Measurements from ENCODE around the gene RLN3.

RLN3 gene

GRCh38 chr19:13984186-13984585 lies 43.8 kb upstream of the RLN3 start:
- ChIA-PET CTCF (no interaction called here), POLR2A (no interaction called here)
- TF ChIP-seq SP1 (IDR thresholded peaks at IDR 0.05) (no peak), LEF1 (IDR thresholded peaks at IDR 0.05; ENCODE audit: borderline replicate concordance) (no peak), SUZ12 (IDR thresholded peaks at IDR 0.05) (no peak), ARNT (IDR thresholded peaks at IDR 0.05) (no peak), ZNF384 (IDR thresholded peaks at IDR 0.05) (no peak), FOXK2 (IDR thresholded peaks at IDR 0.05) (no peak), PKNOX1 (IDR thresholded peaks at IDR 0.05) (no peak), TARDBP (IDR thresholded peaks at IDR 0.05) (no peak), BHLHE40 (IDR thresholded peaks at IDR 0.05; ENCODE audit: borderline replicate concordance) (no peak), FOXM1 (IDR thresholded peaks at IDR 0.05; ENCODE audit: borderline replicate concordance) (no peak), HDGF (IDR thresholded peaks at IDR 0.05; ENCODE audit: borderline replicate concordance) (no peak), ELF4 (IDR thresholded peaks at IDR 0.05) (no peak), FOXA1 (IDR thresholded peaks at IDR 0.05) (no peak), NFRKB (IDR thresholded peaks at IDR 0.05) (no peak), L3MBTL2 (conservative IDR thresholded peaks at IDR 0.05) (no peak), CTBP1 (IDR thresholded peaks at IDR 0.05; ENCODE audit: borderline replicate concordance) (no peak)
- no peak for DNase-seq (ENCODE audit: extremely low spot score)

- POLR2A ChIA-PET, result no interaction called here
- DNase-seq (ENCODE audit: extremely low spot score), result no peak
- no peak for TF ChIP-seq PKNOX1 (IDR thresholded peaks at IDR 0.05)
- TF ChIP-seq ARNT (IDR thresholded peaks at IDR 0.05), result no peak
- no peak for TF ChIP-seq FOXM1 (IDR thresholded peaks at IDR 0.05; ENCODE audit: borderline replicate concordance)
- TF ChIP-seq FOXA1 (IDR thresholded peaks at IDR 0.05), result no peak
- no peak for TF ChIP-seq LEF1 (IDR thresholded peaks at IDR 0.05; ENCODE audit: borderline replicate concordance)
- TF ChIP-seq TARDBP (IDR thresholded peaks at IDR 0.05), result no peak
- TF ChIP-seq NFRKB (IDR thresholded peaks at IDR 0.05), result no peak
- TF ChIP-seq CTBP1 (IDR thresholded peaks at IDR 0.05; ENCODE audit: borderline replicate concordance), result no peak
- TF ChIP-seq HDGF (IDR thresholded peaks at IDR 0.05; ENCODE audit: borderline replicate concordance), result no peak
- no peak for TF ChIP-seq L3MBTL2 (conservative IDR thresholded peaks at IDR 0.05)
- no peak for TF ChIP-seq ZNF384 (IDR thresholded peaks at IDR 0.05)
- TF ChIP-seq ELF4 (IDR thresholded peaks at IDR 0.05), result no peak
- CTCF ChIA-PET, result interaction anchor here (0.6 kb wide), 1 partner anchor 87 kb away, joined by 5 read pairs; no protein-coding TSS in a partner anchor
Measured at GRCh38 chr19:13984875-13985741, 42.8 kb upstream of the RLN3 start.

- TF ChIP-seq ELF4 (IDR thresholded peaks at IDR 0.05), result no peak
- TF ChIP-seq TARDBP (IDR thresholded peaks at IDR 0.05), result no peak
- TF ChIP-seq LEF1 (IDR thresholded peaks at IDR 0.05; ENCODE audit: borderline replicate concordance), result no peak
- no peak for TF ChIP-seq PKNOX1 (IDR thresholded peaks at IDR 0.05)
- TF ChIP-seq BHLHE40 (IDR thresholded peaks at IDR 0.05; ENCODE audit: borderline replicate concordance), result no peak
- no peak for TF ChIP-seq SUZ12 (IDR thresholded peaks at IDR 0.05)
- TF ChIP-seq L3MBTL2 (conservative IDR thresholded peaks at IDR 0.05), result no peak
- no peak for TF ChIP-seq SP1 (IDR thresholded peaks at IDR 0.05)
- TF ChIP-seq FOXM1 (IDR thresholded peaks at IDR 0.05; ENCODE audit: borderline replicate concordance), result no peak
- no peak for TF ChIP-seq NFRKB (IDR thresholded peaks at IDR 0.05)
- TF ChIP-seq FOXK2 (IDR thresholded peaks at IDR 0.05), result no peak
- TF ChIP-seq CTBP1 (IDR thresholded peaks at IDR 0.05; ENCODE audit: borderline replicate concordance), result no peak
- TF ChIP-seq HDGF (IDR thresholded peaks at IDR 0.05; ENCODE audit: borderline replicate concordance), result no peak
- TF ChIP-seq FOXA1 (IDR thresholded peaks at IDR 0.05), result no peak
- no peak for TF ChIP-seq ARNT (IDR thresholded peaks at IDR 0.05)
- TF ChIP-seq ZNF384 (IDR thresholded peaks at IDR 0.05), result no peak
- no peak for DNase-seq (ENCODE audit: extremely low spot score)
- ChIA-PET CTCF (no interaction called here), POLR2A (no interaction called here)
Measured at GRCh38 chr19:13985771-13986347, 42.1 kb upstream of the RLN3 start.

GRCh38 chr19:13986348-13986904 lies 41.5 kb upstream of the RLN3 start:
- TF ChIP-seq ARNT (IDR thresholded peaks at IDR 0.05) (no peak), SUZ12 (IDR thresholded peaks at IDR 0.05) (no peak), L3MBTL2 (conservative IDR thresholded peaks at IDR 0.05) (no peak), CTBP1 (IDR thresholded peaks at IDR 0.05; ENCODE audit: borderline replicate concordance) (no peak), FOXK2 (IDR thresholded peaks at IDR 0.05) (no peak), HDGF (IDR thresholded peaks at IDR 0.05; ENCODE audit: borderline replicate concordance) (no peak), TARDBP (IDR thresholded peaks at IDR 0.05) (no peak), NFRKB (IDR thresholded peaks at IDR 0.05) (no peak), ZNF384 (IDR thresholded peaks at IDR 0.05) (no peak), BHLHE40 (IDR thresholded peaks at IDR 0.05; ENCODE audit: borderline replicate concordance) (no peak), FOXM1 (IDR thresholded peaks at IDR 0.05; ENCODE audit: borderline replicate concordance) (no peak), FOXA1 (IDR thresholded peaks at IDR 0.05) (no peak), PKNOX1 (IDR thresholded peaks at IDR 0.05) (no peak), SP1 (IDR thresholded peaks at IDR 0.05) (no peak), ELF4 (IDR thresholded peaks at IDR 0.05) (no peak), LEF1 (IDR thresholded peaks at IDR 0.05; ENCODE audit: borderline replicate concordance) (no peak)
- no peak for DNase-seq (ENCODE audit: extremely low spot score)
- POLR2A ChIA-PET, result no interaction called here
- CTCF ChIA-PET, result no interaction called here

All from HEK293T (cell line).